Activated T-cell treated with anti-CD3 and anti-CD28 coated beads, Interleukin-2, amount 50 U/mL, for 24 hours (primary cell): Measurements from ENCODE around the gene FGGY.
"Not testable (repeated sequence)": the region's sequence is repeated elsewhere in the genome, so short reads cannot be mapped to it uniquely, and the experiment has no call there.

Experiments
- DNase-seq: peaks from one replicate; pipeline ENCODE4 v3.0.0-alpha.2; 2020
- H3K27ac Mint-ChIP-seq: 2 replicates; pipeline ENCODE4 v1.8.0; 2020; ENCODE audit warnings: mild to moderate bottlenecking, mixed read lengths
- H3K27me3 Mint-ChIP-seq: 2 replicates; pipeline ENCODE4 v1.8.0; 2020; ENCODE audit warnings: mixed read lengths
- H3K36me3 Mint-ChIP-seq: 2 replicates; pipeline ENCODE4 v1.8.0; 2020; ENCODE audit warnings: low read depth, mixed read lengths
- H3K4me1 Mint-ChIP-seq: 2 replicates; pipeline ENCODE4 v1.8.0; 2020; ENCODE audit warnings: low read depth, mixed read lengths
- H3K4me3 Mint-ChIP-seq: 2 replicates; pipeline ENCODE4 v1.8.0; 2020; ENCODE audit warnings: mild to moderate bottlenecking, moderate library complexity, mixed read lengths
- H3K9me3 Mint-ChIP-seq: 2 replicates; pipeline ENCODE4 v1.8.0; 2020; ENCODE audit warnings: mixed read lengths

The FGGY gene

GRCh38 chr1:59295618-59296017 is 1.3 kb upstream of the FGGY start:
- peaks cover 32% of the 10 kb centered on the region for H3K4me1 Mint-ChIP-seq
- no peak overlapping the region for H3K4me3 Mint-ChIP-seq
- no peak overlapping the region for H3K27ac Mint-ChIP-seq
- H3K27me3 Mint-ChIP-seq, result no peaks in the 10 kb centered on the region
- no peak for DNase-seq
- H3K9me3 Mint-ChIP-seq, result no peaks in the 10 kb centered on the region
- H3K36me3 Mint-ChIP-seq, result peaks cover 5% of the 10 kb centered on the region

DNA sequence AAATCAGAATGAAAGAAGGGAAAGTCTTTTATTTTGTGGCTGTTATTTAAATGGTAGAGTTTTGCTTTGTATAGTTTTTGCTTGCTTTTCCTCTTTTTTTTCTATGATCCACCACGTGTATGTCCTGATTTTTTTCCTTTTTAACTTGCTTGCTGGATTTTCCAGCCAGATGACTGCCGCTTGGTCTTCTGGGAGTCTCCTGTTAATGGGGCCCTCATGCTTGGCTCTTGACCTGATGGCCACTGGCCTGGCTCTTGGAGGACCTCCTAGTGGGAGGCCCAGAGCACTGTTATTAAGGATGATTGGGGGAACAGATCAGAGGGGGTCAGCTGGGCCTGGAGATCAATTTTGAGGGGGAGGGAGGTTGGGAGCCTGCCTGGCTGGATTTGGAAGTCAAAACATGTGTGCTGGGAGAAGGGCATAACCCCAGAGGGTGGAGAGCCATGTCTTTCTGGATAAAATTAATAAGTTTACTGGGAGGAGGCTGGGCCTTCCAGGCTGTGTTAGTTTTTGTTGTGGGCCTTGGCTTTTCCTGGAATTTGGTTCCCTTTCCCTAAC is 1.2 kb downstream of the FGGY start:
- Mint-ChIP-seq H3K4me3 (peak overlapping the region; percentile 82), H3K27me3 (no peaks in the 10 kb centered on the region), H3K27ac (peak overlapping the region; percentile 91), H3K9me3 (peaks cover 5% of the 10 kb centered on the region), H3K36me3 (peaks cover 14% of the 10 kb centered on the region), H3K4me1 (peaks cover 28% of the 10 kb centered on the region)
- DNase-seq, result no peak

- DNase-seq, result no peak
- H3K4me1 Mint-ChIP-seq, result peaks cover 26% of the 10 kb centered on the region
- H3K9me3 Mint-ChIP-seq, result peaks cover 7% of the 10 kb centered on the region
- peaks cover 16% of the 10 kb centered on the region for H3K36me3 Mint-ChIP-seq
- H3K4me3 Mint-ChIP-seq, result no peak overlapping the region
- no peaks in the 10 kb centered on the region for H3K27me3 Mint-ChIP-seq
- no peak overlapping the region for H3K27ac Mint-ChIP-seq
These were observed 1.9 kb downstream of the FGGY start for GRCh38 chr1:59298710-59299346.

DNA sequence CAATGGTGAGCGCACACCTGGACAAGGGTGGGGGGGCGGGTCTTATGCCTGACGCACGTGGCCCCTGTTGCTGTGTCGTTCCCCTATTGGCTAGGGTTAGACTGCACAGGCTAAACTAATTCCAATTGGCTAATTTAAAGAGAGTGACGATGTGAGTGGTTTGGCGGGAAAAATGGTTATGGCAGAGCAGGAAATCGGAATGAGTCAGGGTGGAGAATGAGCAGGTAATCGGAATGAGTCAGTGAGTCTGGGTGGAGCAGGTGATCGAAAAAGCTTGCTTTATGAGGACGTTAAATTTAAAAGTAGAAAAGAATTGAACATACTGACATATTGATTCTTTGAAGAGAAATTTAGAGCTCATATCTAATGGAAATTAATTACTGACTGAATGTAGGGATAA is 2.8 kb downstream of the FGGY start:
- not testable (repeated sequence) for H3K4me3 Mint-ChIP-seq, H3K27me3 Mint-ChIP-seq, DNase-seq, H3K27ac Mint-ChIP-seq
- H3K9me3 Mint-ChIP-seq, result peaks cover 15% of the 10 kb centered on the region
- H3K36me3 Mint-ChIP-seq, result peaks cover 16% of the 10 kb centered on the region
- H3K4me1 Mint-ChIP-seq, result peaks cover 25% of the 10 kb centered on the region

- Mint-ChIP-seq H3K4me1 (peaks cover 15% of the 10 kb centered on the region), H3K36me3 (peaks cover 19% of the 10 kb centered on the region), H3K27me3 (no peaks in the 10 kb centered on the region), H3K9me3 (peaks cover 28% of the 10 kb centered on the region), H3K27ac (no peak overlapping the region), H3K4me3 (no peak overlapping the region)
- no peak for DNase-seq
These were observed 5.4 kb downstream of the FGGY start for GRCh38 chr1:59302297-59302696.

DNA sequence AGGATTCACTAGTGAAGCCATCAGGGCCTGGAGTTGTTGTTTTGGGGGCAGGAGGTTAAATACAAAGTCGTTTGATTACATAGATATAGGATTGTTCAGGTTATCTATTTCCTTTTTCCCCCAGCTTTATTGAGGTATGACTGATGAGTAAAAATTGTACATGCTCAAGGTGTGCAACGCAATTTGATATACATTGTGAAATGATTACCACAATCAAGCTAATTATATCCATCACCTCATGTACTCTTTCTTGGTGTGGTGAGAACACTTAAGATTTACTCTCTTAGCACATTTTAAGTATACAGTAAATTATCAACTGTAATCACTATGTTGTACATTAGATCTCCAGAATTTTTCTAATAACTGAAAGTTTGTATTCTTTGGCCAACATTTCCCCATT is 6.0 kb downstream of the FGGY start:
- Mint-ChIP-seq H3K36me3 (peaks cover 19% of the 10 kb centered on the region), H3K27ac (no peak overlapping the region), H3K4me1 (peaks cover 10% of the 10 kb centered on the region), H3K9me3 (peaks cover 28% of the 10 kb centered on the region), H3K27me3 (no peaks in the 10 kb centered on the region), H3K4me3 (no peak overlapping the region)
- no peak for DNase-seq

GRCh38 chr1:59305188-59305587 is 8.3 kb downstream of the FGGY start:
- DNase-seq, result no peak
- Mint-ChIP-seq H3K27ac (no peak overlapping the region), H3K4me1 (peaks cover 1% of the 10 kb centered on the region), H3K4me3 (no peak overlapping the region), H3K9me3 (peaks cover 28% of the 10 kb centered on the region), H3K27me3 (no peaks in the 10 kb centered on the region), H3K36me3 (peaks cover 19% of the 10 kb centered on the region)

GRCh38 chr1:59307591-59307990 is 10.7 kb downstream of the FGGY start:
- no peaks in the 10 kb centered on the region for H3K27me3 Mint-ChIP-seq
- H3K4me1 Mint-ChIP-seq, result peaks cover 1% of the 10 kb centered on the region
- peaks cover 26% of the 10 kb centered on the region for H3K9me3 Mint-ChIP-seq
- H3K4me3 Mint-ChIP-seq, result no peak overlapping the region
- peaks cover 12% of the 10 kb centered on the region for H3K36me3 Mint-ChIP-seq
- no peak overlapping the region for H3K27ac Mint-ChIP-seq
- DNase-seq, result no peak

DNA sequence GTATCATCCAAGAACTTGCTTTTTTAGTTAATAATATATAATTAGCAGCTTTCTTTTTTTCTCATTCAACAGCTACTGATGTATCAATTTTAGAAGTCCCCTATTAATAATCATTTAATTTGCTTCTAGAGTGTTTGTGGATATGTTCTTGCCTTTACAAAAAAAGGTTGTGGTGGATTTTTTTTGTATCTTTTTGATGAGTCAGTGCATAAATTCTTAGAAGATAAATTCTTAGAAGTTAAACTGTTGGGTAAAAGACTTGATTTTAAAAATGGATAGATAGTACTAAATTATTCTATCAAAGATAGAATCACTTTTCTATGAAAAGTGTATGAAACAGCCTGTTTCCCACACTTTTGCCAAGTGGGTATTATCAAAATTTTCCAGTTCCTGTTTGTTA is 11.9 kb downstream of the FGGY start:
- peaks cover 24% of the 10 kb centered on the region for H3K9me3 Mint-ChIP-seq
- no peak overlapping the region for H3K27ac Mint-ChIP-seq
- no peak for DNase-seq
- no peaks in the 10 kb centered on the region for H3K27me3 Mint-ChIP-seq
- peaks cover 1% of the 10 kb centered on the region for H3K4me1 Mint-ChIP-seq
- no peak overlapping the region for H3K4me3 Mint-ChIP-seq
- H3K36me3 Mint-ChIP-seq, result peaks cover 8% of the 10 kb centered on the region

DNA sequence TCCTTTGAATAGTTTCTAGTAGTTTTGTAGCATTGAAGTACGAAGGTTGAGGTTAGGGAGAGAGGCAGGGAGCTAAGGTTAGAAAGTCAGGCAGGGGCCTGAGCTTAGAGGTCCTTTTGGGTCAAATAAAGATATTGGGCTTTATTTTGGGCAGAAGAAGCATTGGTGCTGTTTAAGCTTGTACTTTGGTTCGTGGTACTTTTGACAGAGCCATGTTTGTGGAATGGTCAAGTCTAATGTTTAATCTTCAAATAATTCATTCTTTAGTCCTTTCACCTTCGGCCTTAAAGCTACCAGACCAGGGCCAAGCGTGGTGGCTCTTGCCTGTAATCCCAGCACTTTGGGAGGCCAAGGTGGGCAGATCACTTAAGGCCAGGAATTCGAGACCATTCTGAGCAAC is 12.5 kb downstream of the FGGY start:
- H3K4me1 Mint-ChIP-seq, result peaks cover 1% of the 10 kb centered on the region
- DNase-seq, result no peak
- H3K36me3 Mint-ChIP-seq, result peaks cover 8% of the 10 kb centered on the region
- H3K27ac Mint-ChIP-seq, result no peak overlapping the region
- H3K4me3 Mint-ChIP-seq, result no peak overlapping the region
- peaks cover 18% of the 10 kb centered on the region for H3K9me3 Mint-ChIP-seq
- H3K27me3 Mint-ChIP-seq, result no peaks in the 10 kb centered on the region

GRCh38 chr1:59309795-59310548 is 13.1 kb downstream of the FGGY start:
- peaks cover 6% of the 10 kb centered on the region for H3K36me3 Mint-ChIP-seq
- no peak overlapping the region for H3K27ac Mint-ChIP-seq
- DNase-seq, result no peak
- H3K4me3 Mint-ChIP-seq, result no peak overlapping the region
- no peaks in the 10 kb centered on the region for H3K27me3 Mint-ChIP-seq
- H3K4me1 Mint-ChIP-seq, result peaks cover 4% of the 10 kb centered on the region
- peaks cover 14% of the 10 kb centered on the region for H3K9me3 Mint-ChIP-seq

DNA sequence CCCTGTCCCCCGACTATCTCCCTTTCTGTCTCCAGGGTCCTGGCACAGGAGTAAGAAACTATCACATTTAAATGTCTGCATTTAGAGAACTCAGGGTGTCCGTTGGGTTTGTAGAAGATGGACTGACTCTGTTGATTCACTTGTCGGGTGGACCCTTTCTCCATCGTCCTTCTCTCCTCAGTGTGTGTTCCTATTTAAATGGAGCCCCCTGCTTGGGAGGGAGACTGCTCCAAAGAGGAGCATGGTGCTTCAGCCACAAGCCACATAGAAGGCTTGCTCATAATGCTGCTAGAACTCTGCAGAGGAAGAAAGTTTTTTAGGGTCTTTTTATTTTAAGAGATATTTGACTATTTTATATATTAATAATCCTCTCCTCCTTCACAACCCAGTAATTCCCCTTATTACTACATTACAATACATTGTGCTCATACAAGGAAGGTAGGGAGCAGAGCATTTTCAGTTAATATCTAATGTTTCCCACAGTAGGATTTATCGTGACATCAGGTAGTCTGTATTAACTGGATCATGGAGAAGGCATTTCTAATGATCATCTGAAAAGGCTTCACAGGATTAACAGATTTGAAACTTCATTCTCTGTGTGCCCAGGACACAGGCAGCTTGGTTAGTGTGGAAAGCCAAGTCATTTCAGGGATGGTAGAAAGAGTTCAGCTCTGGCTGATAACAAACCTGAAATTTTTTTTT is 13.8 kb downstream of the FGGY start:
- Mint-ChIP-seq H3K9me3 (peaks cover 8% of the 10 kb centered on the region), H3K27me3 (no peaks in the 10 kb centered on the region), H3K36me3 (peaks cover 4% of the 10 kb centered on the region), H3K4me3 (no peak overlapping the region), H3K4me1 (peaks cover 9% of the 10 kb centered on the region), H3K27ac (no peak overlapping the region)
- no peak for DNase-seq

DNA sequence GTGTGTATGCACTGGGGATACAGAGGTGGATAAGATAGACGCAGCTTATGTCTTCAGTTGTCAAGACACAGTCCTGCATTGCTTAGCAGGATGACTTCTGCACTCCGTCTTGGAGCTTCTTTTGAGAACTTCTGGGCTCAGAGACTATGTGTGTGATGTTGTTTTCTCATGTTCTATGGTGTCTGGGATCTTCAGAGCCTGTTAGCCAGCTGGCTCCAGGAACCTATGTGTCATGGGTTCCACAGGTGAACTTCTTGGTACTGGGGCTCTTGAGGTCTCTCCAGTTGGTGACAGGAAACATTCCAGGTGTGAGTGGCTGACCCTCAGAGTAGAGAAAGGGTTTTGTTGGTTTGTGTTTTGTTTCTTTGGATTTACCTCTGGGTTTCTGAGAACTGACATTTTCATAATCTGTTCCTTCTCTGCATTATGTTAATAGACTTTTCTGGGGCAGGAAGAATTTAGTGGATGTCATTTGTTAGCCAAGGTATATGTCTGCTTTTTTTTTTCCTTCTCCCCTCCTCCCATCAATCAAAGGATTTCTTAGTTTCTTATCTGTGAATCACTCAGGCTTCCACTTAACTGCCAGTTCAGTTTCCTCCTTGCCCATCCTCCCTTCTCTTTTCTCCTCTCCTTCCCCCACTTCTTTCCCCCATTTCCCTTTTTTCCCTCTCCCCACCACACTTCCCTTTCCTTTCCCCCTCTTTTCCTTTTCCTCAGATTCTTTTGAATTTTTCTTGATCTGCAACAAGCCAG is 18.1 kb downstream of the FGGY start:
- DNase-seq, result no peak
- no peaks in the 10 kb centered on the region for H3K36me3 Mint-ChIP-seq
- peaks cover 15% of the 10 kb centered on the region for H3K4me1 Mint-ChIP-seq

More for the DNA sequence above, 18.1 kb downstream of the FGGY start:
- no peaks in the 10 kb centered on the region for H3K27me3 Mint-ChIP-seq
- H3K27ac Mint-ChIP-seq, result no peak overlapping the region
- H3K4me3 Mint-ChIP-seq, result no peak overlapping the region
- H3K9me3 Mint-ChIP-seq, result peaks cover 2% of the 10 kb centered on the region
